Transverse colon (tissue), 4 donors: ENCODE results near the gene QRICH1. TPM values are rescaled to one million over a fixed set of nuclear protein-coding genes. Genes with fewer than 3 reads are reported as not detected.

Experiments
- DNase-seq: peaks from one replicate; pipeline ENCODE4 v3.0.0-alpha.2; 2019
- H3K27ac ChIP-seq, 4 donors: fragments of 200-600 bp; sonication (generic); 2 replicates each; pipeline ENCODE4 v1.5.1; 2016 to 2018; ENCODE audit warnings: inconsistent platforms in 4 of 4
- H3K27me3 ChIP-seq: fragments of 200-600 bp; sonication (generic); 2 replicates; pipeline ENCODE4 v1.5.1; 2017; ENCODE audit warnings: inconsistent platforms
- H3K36me3 ChIP-seq, 4 donors: fragments of 200-600 bp; sonication (generic); 2 replicates each; pipeline ENCODE4 v1.5.1; 2017 to 2019; ENCODE audit warnings: inconsistent platforms in 4 of 4
- H3K4me1 ChIP-seq, 4 donors: fragments of 200-600 bp; sonication (generic); 2 replicates each; pipeline ENCODE4 v1.5.1; 2017 to 2020; ENCODE audit warnings: inconsistent platforms in 4 of 4
- H3K4me3 ChIP-seq, 4 donors: fragments of 200-600 bp; sonication (generic); 1 replicate in 1 of 4; 2 replicates in 3 of 4; pipeline versions ENCODE4 v1.5.1 to v1.6.1; 2017 to 2019; ENCODE audit warnings: inconsistent platforms in 4 of 4
- H3K9me3 ChIP-seq, 2 donors: fragments of 200-600 bp; sonication (generic); 2 replicates each; pipeline ENCODE4 v1.5.1; 2017 to 2019; ENCODE audit warnings: inconsistent platforms in 2 of 2
- CTCF ChIP-seq, 5 experiments: fragments of 200-600 bp in 3 of 5; fragments of 450-650 bp in 2 of 5; sonication (generic) in 3 of 5; IDR thresholded peaks; 1 replicate in 2 of 5; 2 replicates in 3 of 5; pipeline ENCODE4 v1.5.1; 2016 to 2017; ENCODE audit warnings: antibody characterized with exemption in 5 of 5, inconsistent platforms in 3 of 5, mild to moderate bottlenecking in 2 of 5, moderate library complexity in 1 of 5
- EP300 ChIP-seq: sonication (generic); formaldehyde crosslinking; IDR thresholded peaks from one replicate; pipeline ENCODE4 v1.6.1; 2017; ENCODE audit warnings: antibody characterized with exemption, low read depth
- POLR2A ChIP-seq: fragments of 450-650 bp; IDR thresholded peaks from one replicate; pipeline ENCODE4 v1.6.1; 2016; ENCODE audit warnings: antibody characterized with exemption, mild to moderate bottlenecking, moderate library complexity
- POLR2AphosphoS5 ChIP-seq, 3 donors: sonication (generic); formaldehyde crosslinking; IDR thresholded peaks; one replicate each; pipeline ENCODE4 v1.6.1; 2016; ENCODE audit warnings: antibody characterized with exemption in 3 of 3
- WGBS, 2 donors: methylation state at CpG; one replicate each; pipeline ENCODE4 v1.1.5; 2018; ENCODE audit warnings: low coverage in 1 of 2; 5-methylcytosine and 5-hydroxymethylcytosine counted together
- in situ Hi-C, 4 donors: fragments of 200-750 bp; cut with MboI; loops; one replicate each; pipeline versions ENCODE4 v1.15.0 to v1.15.1; 2017; ENCODE audit warnings: low sequenced_read_pairs in 3 of 4, low pct_ligation_motif_present in 1 of 4, low pct_unique_long_range_greater_than_20kb in 1 of 4
- intact Hi-C: fragments of 100-400 bp; cut with DNase I; formaldehyde crosslinking; loops from one replicate; pipeline ENCODE4 v1.15.1; 2023; ENCODE audit warnings: low total_unique reads
- total RNA-seq, 4 donors: library from RNA; depleted of rRNA; stranded (reverse); fragments of >200 nt; gene quantifications; one replicate each; pipeline ENCODE4 v1.1.0, GENCODE V29; 2016

QRICH1 gene
- total RNA-seq, 4 donors from 2014 or later: 76.4 to 122 (median 84.7) TPM

GRCh38 chr3:49015765-49016164 is 78.1 kb downstream of the QRICH1 start:
- Histone ChIP-seq H3K9me3 (no peaks in the 10 kb centered on the region), H3K4me3 (no peak overlapping the region), H3K4me1 (peaks cover 11 to 36% (median 29%) of the 10 kb centered on the region in 4 donors), H3K36me3 (peaks cover 0 to 12% (median 5%) of the 10 kb centered on the region in 4 donors), H3K27me3 (no peaks in the 10 kb centered on the region), H3K27ac (no peak overlapping the region)
- TF ChIP-seq POLR2A (no peak), CTCF (IDR thresholded peaks at IDR 0.05) (no peak), EP300 (no peak), POLR2AphosphoS5 (IDR thresholded peaks at IDR 0.05) (no peak)
- in situ Hi-C loops: no loop called here
- intact Hi-C loops: no loop called here
- no peak for DNase-seq
- 80 to 84% methylated on average over 1 to 6 of the region's 6 CpGs for WGBS, 2 donors

DNA sequence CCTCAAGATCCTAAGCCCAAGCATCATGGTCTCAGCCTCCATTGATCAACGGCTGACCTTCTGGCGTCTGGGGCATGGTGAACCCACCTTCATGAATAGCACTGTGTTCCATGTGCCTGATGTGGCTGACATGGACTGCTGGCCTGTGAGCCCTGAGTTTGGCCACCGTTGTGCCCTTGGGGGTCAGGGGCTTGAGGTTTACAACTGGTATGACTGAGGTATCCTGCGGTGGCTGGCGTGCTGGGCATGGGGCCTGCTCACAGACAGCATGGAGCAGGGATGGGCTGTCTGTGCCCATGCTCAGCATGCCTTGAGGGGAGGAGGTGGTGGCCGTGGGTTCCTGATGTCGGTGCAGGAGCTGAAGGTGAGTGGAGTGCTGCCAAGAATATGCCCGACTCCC is 78.8 kb downstream of the QRICH1 start:
- peaks cover 0 to 12% (median 5%) of the 10 kb centered on the region in 4 donors for H3K36me3 ChIP-seq
- peaks cover 11 to 32% (median 24%) of the 10 kb centered on the region in 4 donors for H3K4me1 ChIP-seq
- DNase-seq: no peak
- no peaks in the 10 kb centered on the region for H3K27me3 ChIP-seq
- WGBS, 2 donors: 85% methylated on average over 8 of the region's 8 CpGs; no CpG with 5 or more reads in 1 of the 2 donors
- intact Hi-C loops: no loop called here
- no peaks in the 10 kb centered on the region for H3K9me3 ChIP-seq
- in situ Hi-C loops: no loop called here
- H3K4me3 ChIP-seq: no peak overlapping the region
- H3K27ac ChIP-seq: no peak overlapping the region
- no peak for TF ChIP-seq EP300
- TF ChIP-seq CTCF (IDR thresholded peaks at IDR 0.05): no peak
- TF ChIP-seq POLR2AphosphoS5 (IDR thresholded peaks at IDR 0.05): no peak
- no peak for TF ChIP-seq POLR2A

GRCh38 chr3:49013738-49014660 is 79.9 kb downstream of the QRICH1 start:
- Histone ChIP-seq H3K9me3 (no peaks in the 10 kb centered on the region), H3K27ac (no peak overlapping the region), H3K36me3 (peaks cover 0 to 12% (median 5%) of the 10 kb centered on the region in 4 donors), H3K4me1 (peaks cover 9 to 26% (median 13%) of the 10 kb centered on the region in 4 donors), H3K27me3 (no peaks in the 10 kb centered on the region), H3K4me3 (no peak overlapping the region)
- no peak for TF ChIP-seq POLR2AphosphoS5 (IDR thresholded peaks at IDR 0.05)
- peak; percentile 44 to 64 (median 57) for TF ChIP-seq CTCF (IDR thresholded peaks at IDR 0.05)
- TF ChIP-seq POLR2A: no peak
- DNase-seq: peak; percentile 66
- 81% methylated on average over 24 of the region's 24 CpGs; no CpG with 5 or more reads in 1 of the 2 donors for WGBS, 2 donors
- in situ Hi-C loops (no loop called here), intact Hi-C loops (no loop called here)

DNA sequence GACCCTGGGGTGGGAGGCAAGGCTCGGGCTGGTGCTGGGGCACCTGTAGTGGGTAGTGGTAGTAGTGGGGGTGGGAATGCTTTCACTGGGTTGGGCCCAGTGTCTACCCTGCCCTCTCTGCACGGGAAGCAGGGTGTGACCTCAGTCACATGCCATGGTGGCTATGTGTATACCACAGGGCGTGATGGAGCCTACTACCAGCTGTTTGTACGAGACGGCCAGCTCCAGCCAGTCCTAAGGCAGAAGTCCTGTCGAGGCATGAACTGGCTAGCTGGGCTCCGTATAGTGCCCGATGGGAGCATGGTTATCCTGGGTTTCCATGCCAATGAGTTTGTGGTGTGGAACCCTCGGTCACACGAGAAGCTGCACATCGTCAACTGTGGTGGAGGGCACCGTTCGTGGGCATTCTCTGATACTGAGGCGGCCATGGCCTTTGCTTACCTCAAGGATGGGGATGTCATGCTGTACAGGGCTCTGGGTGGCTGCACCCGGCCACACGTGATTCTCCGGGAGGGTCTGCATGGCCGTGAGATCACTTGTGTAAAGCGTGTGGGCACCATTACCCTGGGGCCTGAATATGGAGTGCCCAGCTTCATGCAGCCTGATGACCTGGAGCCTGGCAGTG is 80.6 kb downstream of the QRICH1 start:
- intact Hi-C loops (no loop called here), in situ Hi-C loops (no loop called here)
- Histone ChIP-seq H3K27ac (no peak overlapping the region), H3K9me3 (no peaks in the 10 kb centered on the region), H3K4me3 (no peak overlapping the region), H3K4me1 (peaks cover 9 to 30% (median 16%) of the 10 kb centered on the region in 4 donors), H3K27me3 (no peaks in the 10 kb centered on the region), H3K36me3 (peaks cover 0 to 12% (median 5%) of the 10 kb centered on the region in 4 donors)
- WGBS, 2 donors: 86% methylated on average over 19 of the region's 19 CpGs; no CpG with 5 or more reads in 1 of the 2 donors
- TF ChIP-seq CTCF (IDR thresholded peaks at IDR 0.05) (no peak), POLR2AphosphoS5 (IDR thresholded peaks at IDR 0.05) (no peak)
- no peak for DNase-seq
